ENCODE results near the gene UTP20. TPM values are rescaled to one million over a fixed set of nuclear protein-coding genes. Genes with fewer than 3 reads are reported as not detected.

The UTP20 gene
- total and polyA plus RNA-seq, 2 donors: 4.5 to 23.7 TPM

- no peak overlapping the region for H3K27ac ChIP-seq (ENCODE audit: low read depth)
- WGBS: 91% methylated on average over 2 of the region's 2 CpGs
- peaks cover 5% of the 10 kb centered on the region for H3K36me3 ChIP-seq (ENCODE audit: insufficient read depth)
- no peak overlapping the region for H3K4me3 ChIP-seq (ENCODE audit: low read depth, low read length)
- no peak for DNase-seq (ENCODE audit: extremely low spot score)
- H3K4me1 ChIP-seq (ENCODE audit: insufficient read depth): no peaks in the 10 kb centered on the region
These were observed 18.5 kb downstream of the UTP20 start for GRCh38 chr12:101298426-101298825.

- H3K27ac ChIP-seq (ENCODE audit: low read depth): no peak overlapping the region
- 86% methylated on average over 2 of the region's 2 CpGs for WGBS
- no peak overlapping the region for H3K4me3 ChIP-seq (ENCODE audit: low read depth, low read length)
- DNase-seq (ENCODE audit: extremely low spot score): no peak
- no peaks in the 10 kb centered on the region for H3K4me1 ChIP-seq (ENCODE audit: insufficient read depth)
- peaks cover 5% of the 10 kb centered on the region for H3K36me3 ChIP-seq (ENCODE audit: insufficient read depth)
These were observed 19.4 kb downstream of the UTP20 start for GRCh38 chr12:101299346-101299745.

GRCh38 chr12:101299931-101300330 is 20.0 kb downstream of the UTP20 start:
- no peak for DNase-seq (ENCODE audit: extremely low spot score)
- Histone ChIP-seq H3K36me3 (ENCODE audit: insufficient read depth) (peaks cover 2% of the 10 kb centered on the region), H3K27ac (ENCODE audit: low read depth) (no peak overlapping the region), H3K4me1 (ENCODE audit: insufficient read depth) (no peaks in the 10 kb centered on the region), H3K4me3 (ENCODE audit: low read depth, low read length) (no peak overlapping the region)
- WGBS: 94% methylated on average over 3 of the region's 3 CpGs

- Histone ChIP-seq H3K36me3 (ENCODE audit: insufficient read depth) (peaks cover 4% of the 10 kb centered on the region), H3K4me1 (ENCODE audit: insufficient read depth) (no peaks in the 10 kb centered on the region), H3K4me3 (ENCODE audit: low read depth, low read length) (no peak overlapping the region), H3K27ac (ENCODE audit: low read depth) (no peak overlapping the region)
- no peak for DNase-seq (ENCODE audit: extremely low spot score)
- WGBS: 83% methylated on average over 4 of the region's 4 CpGs
These were observed 22.8 kb downstream of the UTP20 start for GRCh38 chr12:101302741-101303140.

GRCh38 chr12:101305226-101305779 is 25.4 kb downstream of the UTP20 start:
- WGBS: 92% methylated on average over 2 of the region's 2 CpGs
- H3K27ac ChIP-seq (ENCODE audit: low read depth): no peak overlapping the region
- no peaks in the 10 kb centered on the region for H3K4me1 ChIP-seq (ENCODE audit: insufficient read depth)
- DNase-seq (ENCODE audit: extremely low spot score): no peak
- no peak overlapping the region for H3K4me3 ChIP-seq (ENCODE audit: low read depth, low read length)
- H3K36me3 ChIP-seq (ENCODE audit: insufficient read depth): peaks cover 7% of the 10 kb centered on the region

- no peak for DNase-seq (ENCODE audit: extremely low spot score)
- peaks cover 7% of the 10 kb centered on the region for H3K36me3 ChIP-seq (ENCODE audit: insufficient read depth)
- H3K27ac ChIP-seq (ENCODE audit: low read depth): no peak overlapping the region
- 95% methylated on average over 2 of the region's 2 CpGs for WGBS
- no peak overlapping the region for H3K4me3 ChIP-seq (ENCODE audit: low read depth, low read length)
- no peaks in the 10 kb centered on the region for H3K4me1 ChIP-seq (ENCODE audit: insufficient read depth)
These were observed 25.9 kb downstream of the UTP20 start for GRCh38 chr12:101305794-101306193.

- no peak for DNase-seq (ENCODE audit: extremely low spot score)
- Histone ChIP-seq H3K4me1 (ENCODE audit: insufficient read depth) (no peaks in the 10 kb centered on the region), H3K27ac (ENCODE audit: low read depth) (no peak overlapping the region), H3K36me3 (ENCODE audit: insufficient read depth) (peaks cover 8% of the 10 kb centered on the region), H3K4me3 (ENCODE audit: low read depth, low read length) (no peak overlapping the region)
These were observed 42.6 kb downstream of the UTP20 start for GRCh38 chr12:101322480-101322879.

- H3K4me1 ChIP-seq (ENCODE audit: insufficient read depth): no peaks in the 10 kb centered on the region
- 100% methylated on average over 1 of the region's 1 CpG for WGBS
- peaks cover 6% of the 10 kb centered on the region for H3K36me3 ChIP-seq (ENCODE audit: insufficient read depth)
These were observed 43.4 kb downstream of the UTP20 start for GRCh38 chr12:101323255-101323654.

GRCh38 chr12:101325590-101325989 is 45.7 kb downstream of the UTP20 start:
- Histone ChIP-seq H3K27ac (ENCODE audit: low read depth) (no peak overlapping the region), H3K4me3 (ENCODE audit: low read depth, low read length) (no peak overlapping the region), H3K4me1 (ENCODE audit: insufficient read depth) (no peaks in the 10 kb centered on the region), H3K36me3 (ENCODE audit: insufficient read depth) (peaks cover 7% of the 10 kb centered on the region)
- DNase-seq (ENCODE audit: extremely low spot score): no peak
- WGBS: 96% methylated on average over 3 of the region's 3 CpGs

More at GRCh38 chr12:101323255-101323654, 43.4 kb downstream of the UTP20 start:
- Histone ChIP-seq H3K4me3 (ENCODE audit: low read depth, low read length) (no peak overlapping the region), H3K27ac (ENCODE audit: low read depth) (no peak overlapping the region)
- no peak for DNase-seq (ENCODE audit: extremely low spot score)

GRCh38 chr12:101327051-101327450 is 47.1 kb downstream of the UTP20 start:
- H3K27ac ChIP-seq (ENCODE audit: low read depth): no peak overlapping the region
- H3K4me3 ChIP-seq (ENCODE audit: low read depth, low read length): no peak overlapping the region
- DNase-seq (ENCODE audit: extremely low spot score): no peak
- peaks cover 7% of the 10 kb centered on the region for H3K36me3 ChIP-seq (ENCODE audit: insufficient read depth)
- H3K4me1 ChIP-seq (ENCODE audit: insufficient read depth): no peaks in the 10 kb centered on the region
- WGBS: 97% methylated on average over 8 of the region's 8 CpGs

- H3K36me3 ChIP-seq (ENCODE audit: insufficient read depth): peaks cover 7% of the 10 kb centered on the region
- no peak overlapping the region for H3K27ac ChIP-seq (ENCODE audit: low read depth)
- H3K4me3 ChIP-seq (ENCODE audit: low read depth, low read length): no peak overlapping the region
- H3K4me1 ChIP-seq (ENCODE audit: insufficient read depth): no peaks in the 10 kb centered on the region
- DNase-seq (ENCODE audit: extremely low spot score): no peak
- WGBS: 92% methylated on average over 2 of the region's 2 CpGs
These were observed 47.6 kb downstream of the UTP20 start for GRCh38 chr12:101327546-101327945.

- WGBS: 97% methylated on average over 3 of the region's 3 CpGs
- Histone ChIP-seq H3K4me1 (ENCODE audit: insufficient read depth) (no peaks in the 10 kb centered on the region), H3K27ac (ENCODE audit: low read depth) (no peak overlapping the region), H3K36me3 (ENCODE audit: insufficient read depth) (peaks cover 7% of the 10 kb centered on the region), H3K4me3 (ENCODE audit: low read depth, low read length) (no peak overlapping the region)
- no peak for DNase-seq (ENCODE audit: extremely low spot score)
These were observed 49.0 kb downstream of the UTP20 start for GRCh38 chr12:101328917-101329316.

GRCh38 chr12:101330631-101331030 is 50.7 kb downstream of the UTP20 start:
- DNase-seq (ENCODE audit: extremely low spot score): no peak
- Histone ChIP-seq H3K36me3 (ENCODE audit: insufficient read depth) (peaks cover 6% of the 10 kb centered on the region), H3K4me3 (ENCODE audit: low read depth, low read length) (no peak overlapping the region), H3K4me1 (ENCODE audit: insufficient read depth) (no peaks in the 10 kb centered on the region), H3K27ac (ENCODE audit: low read depth) (no peak overlapping the region)
- 98% methylated on average over 1 of the region's 1 CpG for WGBS

GRCh38 chr12:101336437-101336836 is 56.5 kb downstream of the UTP20 start:
- Histone ChIP-seq H3K27ac (ENCODE audit: low read depth) (no peak overlapping the region), H3K36me3 (ENCODE audit: insufficient read depth) (peaks cover 4% of the 10 kb centered on the region), H3K4me1 (ENCODE audit: insufficient read depth) (no peaks in the 10 kb centered on the region), H3K4me3 (ENCODE audit: low read depth, low read length) (no peak overlapping the region)
- DNase-seq (ENCODE audit: extremely low spot score): no peak
- 85% methylated on average over 2 of the region's 2 CpGs for WGBS

GRCh38 chr12:101338087-101338486 is 58.2 kb downstream of the UTP20 start:
- Histone ChIP-seq H3K4me3 (ENCODE audit: low read depth, low read length) (no peak overlapping the region), H3K27ac (ENCODE audit: low read depth) (no peak overlapping the region), H3K4me1 (ENCODE audit: insufficient read depth) (no peaks in the 10 kb centered on the region), H3K36me3 (ENCODE audit: insufficient read depth) (peaks cover 4% of the 10 kb centered on the region)
- WGBS: 91% methylated on average over 4 of the region's 4 CpGs
- DNase-seq (ENCODE audit: extremely low spot score): no peak
